ENCODE measurements around the gene KIZ. TPM values are rescaled to one million over a fixed set of nuclear protein-coding genes. Genes with fewer than 3 reads are reported as not detected.

The KIZ gene
- total RNA-seq, 4 donors from 2014 or later: 31.3 to 79.4 (median 50.8) TPM

- no peak overlapping the region for H3K27ac ChIP-seq
- no peak for DNase-seq
- TF ChIP-seq POLR2A (IDR thresholded peaks at IDR 0.05): no peak
- no peak for TF ChIP-seq CTCF (IDR thresholded peaks at IDR 0.05)
- H3K36me3 ChIP-seq: no peaks in the 10 kb centered on the region
- H3K9me3 ChIP-seq: no peaks in the 10 kb centered on the region
- H3K4me1 ChIP-seq: no peaks in the 10 kb centered on the region
- H3K27me3 ChIP-seq: no peaks in the 10 kb centered on the region
- H3K4me3 ChIP-seq: no peak overlapping the region
Observed at GRCh38 chr20:21089391-21089790, 36.5 kb upstream of the KIZ start.

- no peak overlapping the region for H3K27ac ChIP-seq
- no peaks in the 10 kb centered on the region for H3K27me3 ChIP-seq
- H3K4me3 ChIP-seq: no peak overlapping the region
- DNase-seq: no peak
- H3K4me1 ChIP-seq: no peaks in the 10 kb centered on the region
- TF ChIP-seq CTCF (IDR thresholded peaks at IDR 0.05): no peak
- TF ChIP-seq POLR2A (IDR thresholded peaks at IDR 0.05): no peak
- no peaks in the 10 kb centered on the region for H3K9me3 ChIP-seq
- no peaks in the 10 kb centered on the region for H3K36me3 ChIP-seq
Observed at GRCh38 chr20:21090111-21090618, 35.7 kb upstream of the KIZ start.

GRCh38 chr20:21090721-21091120 is 35.2 kb upstream of the KIZ start:
- TF ChIP-seq CTCF (IDR thresholded peaks at IDR 0.05) (no peak), POLR2A (IDR thresholded peaks at IDR 0.05) (no peak)
- Histone ChIP-seq H3K27me3 (no peaks in the 10 kb centered on the region), H3K4me3 (no peak overlapping the region)

GRCh38 chr20:21092806-21093205 is 33.1 kb upstream of the KIZ start:
- H3K9me3 ChIP-seq: no peaks in the 10 kb centered on the region
- DNase-seq: no peak
- H3K27ac ChIP-seq: no peak overlapping the region
- H3K4me1 ChIP-seq: no peaks in the 10 kb centered on the region
- H3K27me3 ChIP-seq: no peaks in the 10 kb centered on the region
- TF ChIP-seq CTCF (IDR thresholded peaks at IDR 0.05) (no peak), POLR2A (IDR thresholded peaks at IDR 0.05) (no peak)
- no peaks in the 10 kb centered on the region for H3K36me3 ChIP-seq
- no peak overlapping the region for H3K4me3 ChIP-seq

More at GRCh38 chr20:21090721-21091120, 35.2 kb upstream of the KIZ start:
- Histone ChIP-seq H3K9me3 (no peaks in the 10 kb centered on the region), H3K4me1 (no peaks in the 10 kb centered on the region), H3K36me3 (no peaks in the 10 kb centered on the region), H3K27ac (no peak overlapping the region)
- no peak for DNase-seq

- peaks cover 0 to 28% of the 10 kb centered on the region in 2 donors for H3K27me3 ChIP-seq
- peaks cover 0 to 21% (median 7%) of the 10 kb centered on the region in 4 donors for H3K4me1 ChIP-seq
- no peak overlapping the region for H3K4me3 ChIP-seq
- DNase-seq: no peak
- H3K27ac ChIP-seq: no peak overlapping the region
- TF ChIP-seq POLR2A (IDR thresholded peaks at IDR 0.05) (no peak), CTCF (IDR thresholded peaks at IDR 0.05) (no peak)
- H3K36me3 ChIP-seq: no peaks in the 10 kb centered on the region
- no peaks in the 10 kb centered on the region for H3K9me3 ChIP-seq
Observed at GRCh38 chr20:21096321-21097043, 29.4 kb upstream of the KIZ start.
